ENCODE data around the gene BCR. TPM values are rescaled to one million over a fixed set of nuclear protein-coding genes. Genes with fewer than 3 reads are reported as not detected.
A peak's percentile ranks its signal among the peaks of the same experiment; 100 is the strongest.

BCR gene
- total and polyA plus RNA-seq, 2 of the 8 experiments (the other 6 are each of a cell fraction or from before 2014, with no cell fraction given): 66.7 to 130 TPM

- TF ChIP-seq POU5F1 (IDR thresholded peaks at IDR 0.05; ENCODE audit: low read depth, low read length) (no peak), ZNF274 (IDR thresholded peaks at IDR 0.05; ENCODE audit: borderline replicate concordance, extremely low read depth, low read length) (no peak), CHD2 (IDR thresholded peaks at IDR 0.05; ENCODE audit: low read length) (no peak), JUN (IDR thresholded peaks at IDR 0.05; ENCODE audit: low read depth, low read length) (no peak), RNF2 (IDR thresholded peaks at IDR 0.05; ENCODE audit: borderline replicate concordance, low read depth, low read length, missing control alignments, poor library complexity, severe bottlenecking) (no peak), BCL11A (IDR thresholded peaks at IDR 0.05; ENCODE audit: low read depth in 2 of 2, low read length in 2 of 2) (peak in 1 of 2 experiments; percentile 15), YY1 (IDR thresholded peaks at IDR 0.05; ENCODE audit: low read depth, low read length) (peak; percentile 57), TAF7 (optimal IDR thresholded peaks at IDR 0.05; ENCODE audit: borderline replicate concordance, low read depth, low read length) (peak; percentile 40), EZH2 (IDR thresholded peaks at IDR 0.05; ENCODE audit: low read depth, low read length, severe bottlenecking) (no peak), SP2 (IDR thresholded peaks at IDR 0.05; ENCODE audit: low read length) (no peak), SAP30 (IDR thresholded peaks at IDR 0.05; ENCODE audit: insufficient read depth, insufficient replicate concordance, low read length) (no peak), NANOG (IDR thresholded peaks at IDR 0.05; ENCODE audit: insufficient read depth, low read depth, low read length, poor library complexity, severe bottlenecking) (peak; percentile 75), RXRA (IDR thresholded peaks at IDR 0.05; ENCODE audit: insufficient read depth, low read depth, low read length) (no peak), EP300 (IDR thresholded peaks at IDR 0.05; ENCODE audit: borderline replicate concordance in 1 of 2, low read depth in 2 of 2, low read length in 2 of 2) (peak in 1 of 2 experiments; percentile 58; a peak in 1 of 3 replicates), SP4 (IDR thresholded peaks at IDR 0.05; ENCODE audit: low read length) (no peak), TCF12 (IDR thresholded peaks at IDR 0.05; ENCODE audit: low read depth, low read length) (peak; percentile 73; the same call in 1 of the 2 replicates), BACH1 (IDR thresholded peaks at IDR 0.05; ENCODE audit: low read length) (no peak), HDAC2 (IDR thresholded peaks at IDR 0.05; ENCODE audit: borderline replicate concordance in 1 of 2, low read depth in 2 of 2, low read length in 2 of 2) (peak; percentile 65 to 95; a peak in 2 of 4 replicates), KDM1A (IDR thresholded peaks at IDR 0.05; ENCODE audit: borderline replicate concordance, low read length) (no peak), TAF1 (IDR thresholded peaks at IDR 0.05; ENCODE audit: low read depth, low read length) (no peak), CREB1 (IDR thresholded peaks at IDR 0.05) (no peak), MAFK (IDR thresholded peaks at IDR 0.05; ENCODE audit: low read depth, low read length) (no peak), CBX5 (IDR thresholded peaks at IDR 0.05; ENCODE audit: low read depth, low read length) (no peak)
- TF ChIP-seq, protein P1, sequence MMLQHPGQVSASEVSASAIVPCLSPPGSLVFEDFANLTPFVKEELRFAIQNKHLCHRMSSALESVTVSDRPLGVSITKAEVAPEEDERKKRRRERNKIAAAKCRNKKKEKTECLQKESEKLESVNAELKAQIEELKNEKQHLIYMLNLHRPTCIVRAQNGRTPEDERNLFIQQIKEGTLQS (IDR thresholded peaks at IDR 0.05; ENCODE audit: insufficient read depth, low read depth, low read length): no peak
Measured at GRCh38 chr22:23230348-23231068, 50.2 kb downstream of the BCR start (continued).

Data from H1 (cell line).